Measurements from ENCODE around the gene SKAP2. TPM values are rescaled to one million over a fixed set of nuclear protein-coding genes. Genes with fewer than 3 reads are reported as not detected.

The SKAP2 gene
- total RNA-seq, 1 donor from 2014 or later, result 3.6 TPM

Other genes with a start within 250 kb of the SKAP2 start
- 0.09 and 0.16 TPM in 2 replicates for gene HOXA1, start 231.4 kb upstream of the SKAP2 start, total RNA-seq
- not detected in 2 replicates for gene HOXA2, start 238.1 kb upstream of the SKAP2 start, total RNA-seq